Islet precursor cell (in vitro differentiated cells): ENCODE data around the gene GFY.
A peak's percentile ranks its signal among the peaks of the same experiment; 100 is the strongest.

Source experiments
- DNase-seq: peaks from one replicate; pipeline ENCODE4 v3.0.0-alpha.2; 2018

Gene GFY

DNA sequence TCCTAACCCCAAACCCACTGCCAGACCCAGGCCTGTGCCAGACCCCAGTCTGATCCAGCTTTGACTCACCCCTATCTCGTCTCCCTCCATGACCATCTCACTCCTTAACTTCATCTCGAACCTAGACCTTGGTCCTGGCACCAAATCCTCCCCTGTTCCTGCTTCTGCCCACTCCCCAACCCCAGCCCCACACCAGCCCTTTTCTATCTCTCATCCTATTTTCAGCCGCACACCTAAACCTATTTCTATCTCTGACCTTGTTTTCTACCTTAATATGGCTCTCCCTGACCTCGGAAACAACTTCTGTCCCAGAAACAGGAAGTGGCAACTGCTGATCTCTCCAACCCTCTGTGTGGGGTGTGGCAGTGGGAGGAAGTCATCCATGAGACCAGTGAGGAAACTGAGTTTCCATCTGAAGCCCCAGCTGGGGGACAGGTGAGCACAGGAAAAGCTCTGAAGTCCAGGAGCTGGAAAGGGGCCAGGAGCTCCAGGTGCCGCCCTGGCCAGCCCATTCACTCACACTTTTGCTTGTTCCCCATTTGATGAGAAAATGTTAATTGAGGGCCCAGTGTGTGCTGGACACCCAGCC is 15.7 kb upstream of the GFY start:
- DNase-seq, result no peak

DNA sequence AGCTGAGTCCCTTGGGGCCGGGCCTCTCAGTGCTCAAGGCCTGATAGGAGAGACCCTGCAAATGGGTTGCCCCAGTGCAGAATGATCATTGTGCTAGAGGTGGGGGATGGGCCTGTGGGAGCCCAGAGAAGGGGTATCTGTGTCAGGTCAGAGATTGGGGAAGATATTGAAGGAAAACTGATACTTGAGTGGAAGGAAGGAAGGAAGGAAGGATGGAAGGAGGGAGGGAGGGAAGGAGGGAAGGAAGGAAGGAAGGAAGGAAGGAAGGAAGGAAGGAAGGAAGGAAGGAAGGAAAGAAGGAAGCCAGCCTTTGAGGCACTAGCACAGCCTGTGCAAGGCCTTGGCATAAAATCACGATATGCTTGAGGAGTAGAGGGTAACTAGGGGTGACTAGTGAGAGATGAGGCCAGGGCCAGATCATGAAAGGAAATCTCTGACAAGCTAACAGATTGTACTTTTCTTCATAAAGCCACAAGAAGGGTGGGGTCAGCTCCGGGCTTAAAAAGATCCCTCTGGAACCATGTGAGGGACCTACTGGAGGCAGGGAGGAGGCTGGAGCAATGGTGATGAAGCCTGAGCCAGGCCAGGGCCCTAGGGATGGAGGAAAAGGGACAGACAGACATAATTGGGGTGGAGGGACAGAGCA is 13.4 kb upstream of the GFY start:
- no peak for DNase-seq

DNA sequence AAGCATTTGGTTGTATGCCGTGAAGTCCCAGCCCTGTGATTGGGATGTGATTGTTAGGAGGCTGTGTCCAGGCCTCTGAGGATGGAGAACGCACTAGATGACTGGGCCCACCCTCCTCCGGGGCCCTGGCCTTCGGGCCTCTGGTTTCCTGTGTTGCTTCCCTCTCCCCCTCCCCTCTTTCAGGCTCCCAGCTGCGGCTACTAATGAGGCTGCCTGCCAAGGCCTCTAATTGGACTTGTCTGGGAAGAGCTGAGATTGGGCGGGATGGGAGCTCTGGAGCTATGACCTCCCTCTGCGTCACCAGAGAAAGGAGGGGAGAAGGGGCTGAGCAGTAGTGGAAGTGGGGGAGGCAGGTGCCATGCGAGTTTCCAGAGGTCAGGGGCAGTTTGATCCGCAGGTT is 11.8 kb upstream of the GFY start:
- peak; percentile 85 for DNase-seq

DNA sequence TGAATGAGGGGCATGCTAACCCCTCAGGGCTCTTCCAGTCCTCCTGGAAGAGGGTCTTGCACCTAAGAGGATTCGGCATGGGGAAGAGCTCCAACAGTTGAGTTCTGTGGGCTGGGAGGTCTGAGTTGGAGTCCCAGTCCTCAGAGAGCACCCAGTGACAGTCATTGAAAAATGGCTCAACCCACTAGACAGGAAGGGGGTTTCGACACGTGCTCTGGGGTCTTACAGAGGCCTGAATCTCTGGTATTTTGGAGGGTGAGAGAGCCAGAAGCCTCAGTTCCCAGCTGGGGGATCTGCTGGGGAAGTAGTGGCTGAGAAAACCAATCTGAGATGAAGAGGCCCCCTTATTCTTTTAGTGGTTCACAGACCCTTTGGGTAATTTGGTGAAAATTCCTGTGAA is 10.9 kb upstream of the GFY start:
- no peak for DNase-seq

DNA sequence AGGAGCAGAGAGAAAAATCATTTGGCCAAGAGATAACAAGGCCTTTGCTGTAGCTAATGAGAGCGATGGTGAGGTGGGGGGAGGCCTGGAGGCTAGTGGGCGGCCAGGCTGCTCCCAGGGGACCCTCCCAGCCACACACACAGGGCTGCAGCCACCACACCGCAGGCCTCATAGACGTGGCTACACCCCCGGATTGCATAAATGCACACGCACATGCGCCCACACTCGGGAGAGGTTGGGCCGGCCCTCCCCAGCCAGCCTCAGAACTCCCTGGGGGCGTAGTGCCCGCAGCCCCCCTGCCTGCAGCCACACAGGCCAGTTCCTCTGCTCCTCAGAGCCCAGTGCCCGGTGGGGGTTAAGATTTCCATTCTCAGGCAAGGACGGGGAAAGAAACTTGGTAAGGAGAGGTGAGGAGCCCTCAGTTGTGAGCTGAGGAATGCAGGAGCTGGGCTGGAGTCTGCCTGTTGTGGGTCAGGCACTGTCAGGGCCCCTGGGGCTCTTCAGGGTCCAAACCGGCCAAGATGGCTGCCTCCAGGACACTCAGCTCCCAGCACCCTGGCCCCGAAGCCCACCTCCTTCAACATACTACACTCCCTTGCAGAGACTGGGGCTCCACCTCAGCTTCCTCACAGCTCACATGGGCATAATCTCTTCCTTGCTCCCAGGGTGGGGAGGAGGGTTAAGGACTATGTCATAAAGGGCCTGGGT is 9.9 kb upstream of the GFY start:
- DNase-seq, result no peak

DNA sequence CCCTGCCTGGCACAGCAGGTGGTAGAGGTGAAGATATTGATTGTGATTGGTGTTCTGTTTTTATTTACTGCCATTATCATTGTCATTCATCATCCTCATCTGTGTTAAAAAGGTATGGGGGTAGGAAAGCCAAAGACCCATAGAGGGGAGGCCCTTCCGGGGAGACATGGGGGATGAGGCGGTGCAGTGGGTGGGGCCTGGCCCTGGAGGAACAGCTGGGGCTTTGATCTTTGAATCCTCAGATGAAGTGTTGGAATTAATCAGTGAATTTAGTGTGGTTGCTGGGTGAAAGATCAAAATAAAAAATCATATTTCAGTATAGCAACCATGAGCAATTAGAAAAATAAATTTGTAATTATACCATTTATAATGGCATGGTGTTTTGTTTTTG is 9.4 kb upstream of the GFY start:
- DNase-seq, result no peak

DNA sequence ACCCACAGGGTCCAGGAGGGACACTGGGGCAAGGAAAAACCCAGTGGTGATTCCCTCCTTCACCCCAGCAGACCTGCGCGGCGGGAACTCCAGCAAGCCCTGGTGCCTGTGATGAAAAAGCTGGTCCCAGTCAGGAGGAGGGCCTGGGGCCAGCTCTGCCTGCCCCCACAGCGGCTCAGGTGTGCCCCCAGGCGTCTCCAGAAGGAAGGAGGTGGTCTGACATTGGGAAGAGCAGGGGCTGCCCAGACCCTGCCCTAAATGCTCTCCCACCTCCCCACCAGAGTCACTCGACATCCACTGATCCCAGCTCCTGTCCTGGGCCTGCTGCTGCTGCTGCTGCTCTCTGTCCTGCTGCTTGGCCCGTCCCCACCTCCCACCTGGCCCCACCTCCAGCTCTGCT is 8.1 kb upstream of the GFY start:
- DNase-seq, result no peak

DNA sequence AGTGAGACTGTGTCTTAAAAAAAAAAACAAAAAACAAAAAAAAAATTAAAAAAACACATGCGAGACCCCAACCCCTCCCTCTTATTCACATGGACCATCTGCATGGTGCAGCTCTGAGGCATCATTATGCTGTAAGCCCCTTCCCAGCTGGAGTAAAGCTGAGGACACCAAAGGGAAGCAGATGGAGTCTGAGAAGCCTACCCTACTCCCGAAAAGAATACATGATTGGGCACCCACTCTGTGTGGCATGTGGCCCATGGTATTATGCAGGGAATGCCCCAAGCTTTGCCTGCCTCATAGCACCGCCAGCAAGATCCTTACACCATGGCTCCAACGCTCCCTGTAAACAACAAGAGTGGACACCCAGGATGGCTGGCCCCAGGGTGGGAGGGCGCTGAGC is 6.7 kb upstream of the GFY start:
- DNase-seq, result no peak

DNA sequence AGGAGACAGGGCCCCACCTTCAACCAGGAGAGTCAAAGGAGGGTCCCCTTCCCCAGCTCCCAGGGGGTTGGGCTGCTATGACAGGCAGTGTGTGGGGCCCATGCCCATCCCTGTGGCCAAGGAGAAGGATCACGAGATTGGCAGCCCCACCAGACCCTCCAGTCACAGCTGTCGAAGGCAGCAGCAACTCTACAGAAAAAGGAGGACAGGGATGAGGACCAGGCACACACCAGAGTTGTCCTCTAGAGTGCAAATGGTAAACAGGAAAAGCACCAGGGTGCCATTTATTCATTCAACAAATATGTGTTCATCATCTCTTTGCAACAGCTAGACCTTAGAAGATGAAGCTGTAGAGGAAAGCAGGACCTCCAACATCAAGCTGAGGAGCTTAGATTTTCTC is 6.0 kb upstream of the GFY start:
- DNase-seq, result no peak

DNA sequence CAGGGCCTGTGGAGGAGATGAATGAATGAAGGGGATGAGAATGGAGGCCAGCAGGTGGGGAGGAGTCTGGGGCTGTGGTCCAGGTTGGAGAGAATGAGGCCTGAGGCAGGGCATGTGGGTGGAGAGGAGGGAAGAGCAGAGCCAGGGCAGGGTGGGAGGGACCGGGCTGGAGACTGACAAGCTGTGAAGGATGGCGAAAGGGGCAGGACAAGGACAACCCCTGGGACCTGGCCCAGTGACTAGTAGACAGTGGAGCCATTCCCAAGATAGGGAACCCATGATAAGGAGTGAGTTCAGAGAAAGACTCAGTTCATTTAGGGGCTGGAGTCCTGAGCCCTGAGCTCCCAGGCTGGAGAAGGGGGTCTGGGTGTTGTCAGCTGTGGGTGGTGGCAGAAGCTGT is 5.0 kb upstream of the GFY start:
- no peak for DNase-seq

DNA sequence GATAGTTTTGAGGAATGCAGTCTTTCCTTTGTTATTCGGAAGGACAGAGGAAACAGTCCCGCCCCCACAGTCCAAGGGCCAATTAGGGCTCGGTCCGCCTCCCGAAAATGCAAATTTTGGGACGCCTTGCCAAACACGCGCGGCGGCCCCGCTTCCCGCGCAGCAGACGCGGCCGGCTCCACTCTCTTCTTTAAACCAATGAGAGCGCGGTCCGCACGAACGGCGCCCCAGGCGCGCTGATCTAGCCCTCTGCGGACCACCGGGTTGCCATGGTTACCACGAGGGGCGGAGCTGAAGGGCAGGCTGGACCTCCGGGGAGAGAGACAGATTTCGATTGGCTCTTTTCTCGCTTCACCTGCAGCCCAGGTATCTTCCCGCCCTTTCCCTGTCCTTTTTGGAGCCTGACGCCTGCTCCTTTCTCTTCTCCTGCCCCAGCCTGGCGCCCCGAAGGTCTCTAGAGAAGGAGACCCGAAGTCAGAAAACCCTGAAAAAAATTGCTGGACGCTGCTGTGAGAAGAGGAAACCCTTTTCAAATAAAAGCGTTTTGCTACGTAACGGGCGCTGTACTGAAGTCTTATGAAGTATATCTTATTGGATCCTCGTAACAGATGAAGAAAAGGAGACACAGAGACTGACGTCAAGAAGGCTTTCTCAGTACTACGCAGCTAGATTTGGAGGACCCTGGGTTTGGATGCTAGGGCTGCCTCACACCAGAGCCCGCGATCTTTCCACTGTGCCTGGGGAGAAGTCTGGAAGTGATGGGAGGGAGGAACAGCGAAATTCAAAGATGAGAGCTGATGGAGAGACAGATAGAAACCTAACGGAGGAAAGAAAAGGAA is 3.9 kb upstream of the GFY start:
- peak; percentile 93 for DNase-seq

DNA sequence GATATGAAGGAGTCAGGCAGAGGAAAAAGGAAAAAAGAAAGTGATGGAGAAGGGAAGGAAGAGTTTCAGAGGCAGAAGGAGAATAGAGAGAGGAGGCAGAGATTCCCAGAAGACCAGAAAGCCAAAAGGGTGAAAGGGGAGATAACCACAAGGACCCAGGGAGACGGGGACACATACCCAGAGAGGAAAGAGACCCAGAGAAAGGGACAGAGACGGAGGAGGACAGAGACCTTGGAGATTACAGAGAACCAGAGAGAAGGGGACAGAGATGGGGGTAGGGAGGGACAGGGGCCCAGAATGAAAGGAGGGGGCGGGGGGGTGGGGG is 3.3 kb upstream of the GFY start:
- DNase-seq, result no peak

DNA sequence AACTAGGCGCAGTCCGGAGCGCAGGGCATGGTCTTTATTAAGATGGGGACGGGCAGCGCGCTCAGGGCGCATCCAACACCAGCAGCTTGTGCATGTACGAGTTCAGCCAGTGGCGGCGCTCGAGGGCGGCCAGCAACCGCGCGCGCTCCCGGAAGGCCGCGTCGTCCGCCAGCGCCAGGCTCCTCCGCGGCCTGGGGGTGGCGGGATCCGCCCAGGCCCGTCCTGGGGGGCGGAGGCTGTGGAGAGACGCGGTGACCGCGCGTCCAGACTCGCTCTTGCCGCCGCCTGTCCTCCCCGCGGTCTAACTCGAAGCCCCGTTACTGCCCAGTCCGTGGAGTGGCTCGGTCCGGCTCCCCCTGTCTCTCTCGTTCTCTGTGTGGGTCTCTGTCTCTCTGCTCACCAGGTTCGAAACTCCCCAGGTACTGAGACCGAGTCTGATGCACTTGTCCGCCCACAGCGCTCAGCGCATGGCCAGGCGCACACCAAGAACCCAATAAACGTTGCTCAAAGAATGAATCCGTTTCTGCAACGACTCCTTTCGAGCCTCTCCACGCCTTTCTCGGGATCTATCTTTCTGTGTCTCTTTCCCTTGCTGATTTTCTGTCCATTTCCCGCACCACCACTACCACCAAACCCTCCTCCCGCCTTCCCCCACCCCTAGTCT is 2.6 kb upstream of the GFY start:
- peak; percentile 79 for DNase-seq

DNA sequence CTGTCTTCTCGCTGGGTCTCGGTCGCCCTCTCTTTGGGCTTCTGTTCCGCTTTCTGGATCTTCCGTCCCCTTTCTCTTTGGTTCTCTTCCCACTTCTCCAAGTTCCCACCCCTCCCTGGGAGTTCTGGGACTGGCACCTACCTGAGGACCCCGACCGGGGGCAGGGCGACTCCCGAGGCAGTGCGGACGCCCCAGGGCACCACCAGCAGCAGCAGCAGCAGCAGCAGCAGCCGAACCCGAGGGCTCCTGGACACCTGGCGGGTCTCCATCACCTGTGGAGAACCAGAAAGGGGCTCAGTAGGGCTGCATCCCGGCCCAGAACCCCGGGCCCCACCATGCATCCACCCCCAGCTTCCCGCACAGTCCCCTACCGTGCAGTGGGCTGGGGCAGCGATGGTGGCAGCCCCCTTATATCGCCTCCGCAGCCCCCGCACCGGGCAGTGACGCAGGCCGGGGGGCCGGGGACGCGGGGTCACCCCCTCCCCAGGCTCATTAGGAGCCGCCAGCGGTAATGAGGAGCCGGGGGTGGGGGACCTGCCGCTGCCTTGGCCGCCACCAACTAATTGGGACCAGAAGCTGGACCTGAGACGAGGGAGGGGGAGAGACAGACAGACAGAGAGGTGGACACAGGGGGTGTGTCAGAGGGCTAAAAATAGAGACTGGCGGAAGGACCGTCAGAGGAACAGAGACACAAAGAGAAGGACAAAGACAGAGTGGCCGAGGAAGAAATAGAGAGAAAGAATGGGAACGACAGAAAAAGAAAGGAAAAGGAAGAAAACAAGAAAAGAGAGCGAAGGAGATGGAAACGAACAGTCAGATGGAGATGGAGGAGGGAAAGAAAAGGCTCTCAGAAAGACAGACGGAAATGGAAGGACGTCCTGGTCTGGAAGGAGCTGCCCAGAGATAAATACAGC is 1.9 kb upstream of the GFY start, which contains the start of gene PTH2:
PTH2 (minus strand) TSS at position 371 of the 914 bp plus-strand sequence; CDS start at position 269, 102 bp downstream.
- DNase-seq, result no peak

DNA sequence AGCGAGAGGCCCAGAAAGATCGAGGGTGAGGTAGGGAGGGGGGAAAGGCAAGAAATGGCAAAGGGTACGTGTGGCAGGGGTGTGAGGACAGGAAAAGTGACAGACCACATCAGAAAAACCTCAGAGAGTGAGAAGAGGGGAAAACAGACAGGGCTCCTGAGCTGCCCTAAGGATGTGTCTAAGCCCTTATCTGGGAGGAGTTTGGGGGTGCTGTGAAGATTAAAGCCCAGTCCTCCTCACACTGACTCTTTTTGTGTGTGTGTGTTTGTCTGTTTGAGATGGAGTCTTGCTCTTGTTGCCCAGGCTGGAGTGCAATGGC is 1.2 kb upstream of the GFY start:
- no peak for DNase-seq

DNA sequence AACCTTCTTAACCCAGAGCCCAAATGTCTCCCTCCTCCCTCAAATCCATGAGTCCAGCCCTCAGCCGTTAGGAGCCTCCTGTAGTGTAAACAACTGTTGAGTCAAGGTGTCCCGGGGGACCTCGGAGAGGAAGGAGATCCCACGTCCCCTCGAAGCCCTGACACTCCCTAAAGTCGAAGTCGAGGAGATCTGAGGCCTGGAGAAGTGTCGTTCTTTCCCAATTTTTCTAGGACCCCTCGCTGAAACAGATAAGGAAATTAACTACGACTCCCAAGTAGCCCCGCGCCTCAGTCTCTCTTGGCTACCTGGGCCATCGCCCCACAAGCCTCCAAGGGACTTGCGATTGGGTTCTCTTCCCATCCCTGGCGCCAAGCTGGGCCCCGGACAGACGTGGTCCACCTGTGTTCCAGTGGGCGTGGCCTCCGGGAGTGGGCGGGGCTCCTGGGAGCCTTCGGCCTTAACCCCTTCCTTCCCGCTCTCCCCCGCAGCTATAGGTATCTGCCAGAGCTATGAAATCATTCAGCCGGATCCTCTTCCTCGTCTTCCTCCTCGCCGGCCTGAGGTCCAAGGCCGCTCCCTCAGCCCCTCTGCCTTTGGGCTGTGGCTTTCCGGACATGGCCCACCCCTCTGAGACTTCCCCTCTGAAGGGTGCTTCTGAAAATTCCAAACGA is 869 bp downstream of the GFY start:
- peak; percentile 72 for DNase-seq

DNA sequence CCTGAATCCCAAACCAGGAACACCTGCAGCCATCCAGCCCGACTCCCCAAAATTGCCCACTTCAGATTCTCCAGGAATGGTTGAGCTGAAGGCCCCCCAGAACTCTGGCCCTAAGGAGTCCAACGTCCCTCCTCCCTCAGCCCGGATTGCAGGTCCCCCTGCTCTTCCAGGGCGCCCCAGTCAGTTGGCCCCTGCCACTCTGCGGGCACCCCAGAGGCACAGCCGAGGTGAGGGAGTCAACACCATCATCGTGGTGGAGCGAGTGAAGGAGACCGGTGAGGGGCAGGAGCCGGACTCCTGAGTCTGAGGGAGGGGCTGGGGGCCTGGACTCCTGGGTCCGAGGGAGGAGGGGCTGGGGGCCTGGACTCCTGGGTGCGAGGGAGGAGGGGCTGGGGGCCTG is 2.2 kb downstream of the GFY start:
- DNase-seq, result no peak

DNA sequence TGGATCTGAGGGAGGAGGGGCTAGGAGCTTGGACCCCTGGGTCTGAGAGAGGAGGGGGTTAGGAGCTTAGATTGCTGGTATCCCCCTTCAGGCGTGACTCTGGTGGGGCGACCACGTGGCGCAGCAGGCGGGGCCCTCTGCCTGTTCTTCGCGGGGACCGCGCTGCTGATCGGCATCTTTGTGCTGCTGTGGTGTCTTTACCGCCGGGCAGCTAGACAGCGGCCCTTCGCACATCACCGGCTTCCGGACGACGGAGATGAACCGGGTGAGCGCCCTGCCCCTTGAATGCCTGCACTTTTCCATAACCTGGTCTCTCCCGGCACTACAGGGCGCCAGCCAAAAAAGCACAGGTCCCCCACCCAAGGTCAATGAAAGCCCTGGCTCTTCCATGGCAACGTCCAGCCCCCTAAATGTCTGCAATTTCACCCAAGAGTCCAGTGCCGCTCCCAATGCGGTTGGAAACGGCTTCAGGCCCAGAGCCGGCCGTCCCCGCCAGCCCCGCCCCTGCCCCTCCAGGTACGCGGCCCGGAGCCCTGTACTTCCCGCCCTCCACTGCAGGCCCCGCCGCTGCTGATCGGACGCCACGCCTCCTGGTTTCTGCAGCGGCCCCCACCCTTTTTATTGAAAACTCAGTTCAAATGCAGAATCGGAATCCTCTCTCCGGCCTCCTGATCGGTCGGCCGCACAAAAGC is 2.8 kb downstream of the GFY start:
- DNase-seq, result peak; percentile 68

DNA sequence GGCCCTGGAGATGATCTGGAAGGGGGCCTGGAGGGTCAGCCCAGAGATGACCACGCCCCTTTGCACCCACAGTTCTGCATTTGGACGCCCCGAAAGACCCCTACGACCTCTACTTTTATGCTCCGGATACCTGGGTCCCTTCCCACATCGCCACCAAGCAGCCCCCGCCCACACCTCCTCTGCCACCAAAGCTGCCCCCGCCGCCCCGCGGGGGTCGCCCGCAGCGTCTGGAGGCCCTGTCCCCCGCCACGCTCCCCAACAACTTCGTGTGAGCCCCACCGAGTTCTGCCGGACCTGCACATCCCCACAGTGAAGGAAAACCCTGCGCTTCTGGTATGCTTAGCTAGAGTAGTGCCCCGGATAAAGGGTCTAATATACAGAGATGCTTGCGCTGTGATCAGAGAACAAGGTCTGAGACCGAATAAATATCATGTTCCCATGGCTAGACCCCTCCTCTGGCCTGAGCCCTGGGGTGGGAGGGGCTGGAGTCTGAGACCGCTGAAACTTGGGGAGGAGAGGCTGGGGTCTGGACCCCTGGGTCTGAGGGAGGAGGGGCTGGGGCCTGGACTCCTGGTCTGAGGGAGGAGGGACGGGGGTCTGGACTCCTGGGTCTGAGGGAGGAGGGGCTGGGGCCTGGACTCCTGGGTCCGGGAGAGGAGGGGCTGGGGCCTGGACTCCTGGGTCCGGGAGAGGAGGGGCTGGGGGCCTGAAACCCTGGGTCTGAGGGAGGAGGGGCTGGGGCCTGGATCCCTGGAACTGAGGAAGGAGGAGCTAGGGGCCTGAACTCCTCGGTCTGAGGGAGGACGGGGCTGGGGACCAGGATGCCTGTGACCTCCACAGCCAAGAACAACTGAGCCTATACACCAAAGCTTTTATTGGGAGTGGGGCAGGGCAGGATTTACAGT is 3.6 kb downstream of the GFY start:
- no peak for DNase-seq

DNA sequence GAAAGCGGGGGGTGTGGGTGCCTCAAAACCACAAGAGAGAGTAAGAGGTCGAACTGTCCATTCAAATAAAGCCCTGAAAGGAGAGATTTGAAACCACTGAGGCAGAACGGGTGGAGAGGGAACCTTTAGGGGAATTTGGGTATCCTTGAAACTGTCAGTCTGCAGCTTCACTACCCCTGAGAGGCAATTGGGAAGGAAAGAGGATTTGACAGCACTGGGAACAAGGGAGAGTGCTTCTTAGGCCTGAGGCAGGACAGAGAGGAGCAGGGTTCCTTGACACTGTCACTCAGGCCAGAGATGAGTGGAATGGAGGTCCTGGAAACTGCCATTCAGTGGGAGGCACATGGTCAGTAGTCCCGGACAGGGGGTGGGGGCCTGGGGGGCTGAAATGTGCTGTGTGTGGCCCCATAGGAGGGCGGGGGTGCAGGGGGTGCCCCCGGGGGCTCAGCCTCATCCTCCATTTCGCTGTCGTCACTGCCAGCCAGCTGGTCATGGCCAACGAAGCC is 5.0 kb downstream of the GFY start:
- no peak for DNase-seq
